ENCODE results near the gene SLC36A4.
A peak's percentile ranks its signal among the peaks of the same experiment; 100 is the strongest.
"Not testable (repeated sequence)": the region's sequence is repeated elsewhere in the genome, so short reads cannot be mapped to it uniquely, and the experiment has no call there.

SLC36A4 gene

DNA sequence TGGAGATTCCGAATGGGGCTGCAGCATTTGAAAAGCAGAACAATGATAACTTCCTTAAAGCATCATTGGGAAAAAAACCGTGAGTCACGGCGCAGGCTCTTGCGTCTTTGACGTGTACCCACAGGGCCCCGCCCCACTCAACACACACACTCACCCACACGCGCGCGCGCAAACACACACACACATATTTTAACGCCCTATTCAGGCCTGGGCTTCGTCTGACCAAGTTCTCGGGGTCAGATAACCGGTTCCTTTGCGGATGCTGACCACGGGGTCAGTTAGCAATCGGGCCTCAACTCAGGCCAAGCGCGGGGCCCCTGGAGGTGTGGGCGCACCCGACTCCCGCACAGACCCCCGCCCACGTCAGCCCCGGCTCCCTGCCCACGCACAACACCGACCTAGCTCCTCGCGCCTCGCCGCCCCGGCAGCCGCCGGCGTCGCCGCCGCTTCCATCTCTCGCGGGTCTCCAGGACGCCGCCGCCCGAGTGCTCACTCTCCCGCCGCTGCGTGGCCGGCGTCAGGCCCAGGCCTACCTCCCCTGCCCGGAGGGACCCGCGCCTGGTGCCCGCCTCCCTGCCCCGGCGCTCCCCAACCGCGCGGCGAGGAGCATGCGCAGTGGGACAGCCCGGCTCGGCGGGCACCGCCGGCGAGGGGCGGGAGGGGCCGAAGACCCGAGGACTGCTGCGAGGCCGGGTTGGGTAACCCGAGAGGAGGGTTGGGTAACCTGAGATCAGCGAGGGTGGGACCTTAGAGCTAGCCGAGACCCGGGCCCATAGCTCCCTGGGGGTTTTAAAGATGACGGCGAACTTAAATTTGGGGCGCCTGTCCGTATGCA, at the start of gene SLC36A4:
SLC36A4 (minus strand) TSS at position 612 of the 835 bp plus-strand sequence; CDS start at position 453, 159 bp downstream.
- DNase-seq: peak; percentile 49

DNA sequence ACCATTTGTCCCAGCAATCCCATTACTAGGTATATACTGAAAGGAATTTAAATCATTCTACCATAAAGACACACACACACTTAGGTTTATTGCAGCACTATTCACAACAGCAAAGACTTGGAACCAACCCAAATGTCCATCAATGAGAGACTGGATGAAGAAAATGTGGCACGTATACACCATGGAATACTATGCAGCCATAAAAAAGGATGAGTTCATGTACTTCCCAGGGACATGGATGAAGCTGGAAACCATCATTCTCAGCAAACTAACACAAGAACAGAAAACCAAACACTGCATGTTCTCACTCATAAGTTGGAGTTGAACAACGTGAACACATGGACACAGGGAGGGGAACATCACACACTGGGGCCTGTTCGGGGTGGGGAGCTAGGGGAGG, 49.0 kb upstream of the SLC36A4 start:
- DNase-seq: not testable (repeated sequence)

DNA sequence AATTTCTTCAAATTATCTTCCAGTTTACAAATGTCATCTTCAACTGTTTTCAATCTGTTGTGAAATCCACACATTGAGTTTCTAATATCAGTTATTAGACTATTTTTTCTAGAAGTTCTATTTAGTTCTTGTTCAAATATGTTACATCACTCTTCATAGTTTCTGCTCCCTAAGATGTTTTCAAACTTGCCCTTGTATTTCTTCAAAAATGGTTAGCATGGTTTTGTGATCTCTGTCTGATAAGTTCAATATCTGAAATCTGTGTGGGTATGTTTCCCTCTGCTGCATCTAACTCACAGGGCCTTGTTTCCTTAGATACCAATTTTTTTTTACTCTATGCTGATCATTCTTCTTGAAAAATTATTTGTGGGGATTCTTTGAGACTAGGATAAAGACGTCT, 46.2 kb upstream of the SLC36A4 start:
- DNase-seq: no peak

DNA sequence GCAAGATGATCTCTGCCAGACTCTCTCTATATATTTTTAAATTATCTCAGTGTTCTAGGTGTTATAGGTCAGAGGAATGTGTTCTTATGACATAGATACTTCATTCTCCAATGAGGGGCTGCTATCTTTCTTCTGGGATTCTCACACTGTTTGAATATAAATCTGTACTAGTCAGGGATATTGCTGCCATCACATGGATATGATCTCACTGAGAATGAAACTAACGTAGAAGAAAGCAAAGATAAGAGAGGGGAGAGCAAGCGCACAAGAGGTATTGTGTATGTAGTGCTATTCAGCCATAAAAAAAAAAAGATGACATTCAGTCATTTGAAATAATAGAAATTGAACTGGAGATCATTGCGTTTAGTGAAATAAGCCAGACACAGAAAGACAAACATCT, 42.2 kb upstream of the SLC36A4 start:
- DNase-seq: no peak

DNA sequence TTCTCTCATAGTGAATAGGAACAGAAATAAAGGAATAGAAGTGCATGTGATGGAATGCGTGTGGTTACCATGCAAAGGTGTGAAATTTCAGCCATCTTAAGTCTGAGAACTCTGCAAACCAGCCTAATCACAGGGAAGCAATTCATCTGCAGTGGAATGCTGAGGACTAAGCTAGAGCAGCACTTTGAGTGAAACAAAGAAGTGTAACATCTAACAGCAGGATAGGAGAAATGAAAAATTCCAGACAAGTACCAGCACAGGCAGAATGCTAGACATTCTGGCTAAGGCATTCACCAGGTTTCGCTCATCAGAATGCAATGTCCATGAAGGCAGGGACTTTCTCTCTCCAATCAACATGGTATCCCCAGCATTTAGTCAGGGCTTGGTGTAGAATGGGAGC, 41.2 kb upstream of the SLC36A4 start:
- no peak for DNase-seq

DNA sequence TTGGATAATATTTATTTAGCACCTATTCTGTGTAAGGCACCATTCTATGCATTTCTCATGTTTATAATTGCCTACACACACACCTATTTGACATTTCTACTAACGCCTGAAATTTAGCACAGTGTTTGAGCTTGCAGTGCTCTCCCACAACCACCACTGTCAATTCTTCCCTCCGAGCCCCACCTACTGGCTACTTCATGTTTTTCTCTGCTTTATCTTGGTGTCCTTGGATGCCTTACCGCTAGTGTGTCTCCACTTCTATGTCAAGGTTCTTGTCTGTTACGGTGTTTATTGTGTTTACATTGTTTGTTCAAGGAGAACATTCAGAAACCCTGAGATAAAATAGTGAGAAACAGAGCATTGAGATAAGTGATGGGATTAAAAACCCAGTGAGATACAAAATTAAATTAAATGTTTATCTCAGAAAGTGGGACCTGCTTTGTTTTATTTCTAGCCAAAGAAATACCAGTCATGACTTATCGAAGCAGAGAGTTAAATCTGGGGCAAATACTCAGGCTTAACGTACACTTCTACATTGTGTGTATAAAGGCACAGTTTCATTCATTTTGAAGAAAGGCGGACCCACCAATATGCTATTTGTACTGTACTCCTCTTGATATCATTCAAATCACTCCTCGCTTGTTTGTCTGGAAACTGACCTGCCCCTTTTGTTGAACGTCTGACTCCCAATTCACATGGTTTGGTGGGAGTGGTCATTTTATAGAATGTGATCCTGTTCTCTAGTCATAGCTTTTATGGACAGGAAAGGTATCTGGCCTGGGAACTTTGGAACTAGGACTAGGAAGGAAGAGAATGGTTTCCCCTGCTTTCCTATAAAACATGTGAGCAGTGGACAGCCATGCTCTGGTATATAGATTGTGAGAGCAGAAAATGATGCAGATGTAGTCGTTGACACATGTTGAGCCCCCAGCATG, 39.2 kb upstream of the SLC36A4 start:
- DNase-seq: no peak

DNA sequence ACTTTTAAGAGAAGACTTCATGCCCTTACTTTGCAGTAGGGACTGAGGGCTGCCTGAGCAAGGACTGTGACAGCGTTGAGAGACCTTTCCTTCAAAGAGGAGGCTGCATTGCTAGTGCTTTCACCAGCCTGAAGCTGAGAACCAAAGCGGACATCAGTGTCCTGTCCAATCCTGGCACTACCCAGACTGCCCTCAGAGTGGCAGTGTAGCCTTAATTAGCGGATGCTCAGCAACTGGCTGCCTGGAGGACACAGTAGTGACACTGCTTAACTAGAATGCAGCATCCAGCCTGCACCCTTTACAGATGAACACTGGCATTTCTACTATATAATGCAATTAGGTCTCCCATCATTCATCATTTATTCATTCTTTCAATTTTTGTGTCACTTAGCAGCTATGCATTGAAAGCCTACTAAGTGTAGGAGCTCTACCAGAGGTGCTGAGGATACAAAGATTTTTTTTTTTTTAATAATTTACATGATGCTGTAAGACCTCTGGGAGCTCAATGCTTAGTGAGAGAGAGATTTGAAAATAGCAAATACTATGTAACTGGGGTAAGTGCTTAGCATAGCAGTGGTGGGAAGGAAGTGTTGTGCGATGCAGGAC, 36.9 kb upstream of the SLC36A4 start:
- DNase-seq: peak; percentile 28

DNA sequence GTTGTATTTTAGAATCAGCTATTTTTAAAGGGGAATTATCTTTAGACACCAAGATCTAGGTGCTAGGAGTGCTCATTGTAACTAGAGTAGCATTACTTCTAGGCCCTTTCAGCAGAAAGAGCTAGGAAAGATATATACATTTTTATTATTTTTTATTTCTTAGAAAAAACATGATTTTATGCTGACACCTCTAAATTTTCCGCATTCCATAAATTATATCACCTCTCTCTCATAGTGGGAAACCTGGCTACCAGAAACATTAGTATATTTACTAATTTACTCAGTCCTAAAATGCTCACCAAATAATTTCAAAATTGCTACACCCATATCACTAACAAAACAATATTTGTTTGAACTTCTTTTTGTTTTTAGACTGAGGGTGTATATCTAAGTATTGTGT, 32.1 kb upstream of the SLC36A4 start:
- no peak for DNase-seq

DNA sequence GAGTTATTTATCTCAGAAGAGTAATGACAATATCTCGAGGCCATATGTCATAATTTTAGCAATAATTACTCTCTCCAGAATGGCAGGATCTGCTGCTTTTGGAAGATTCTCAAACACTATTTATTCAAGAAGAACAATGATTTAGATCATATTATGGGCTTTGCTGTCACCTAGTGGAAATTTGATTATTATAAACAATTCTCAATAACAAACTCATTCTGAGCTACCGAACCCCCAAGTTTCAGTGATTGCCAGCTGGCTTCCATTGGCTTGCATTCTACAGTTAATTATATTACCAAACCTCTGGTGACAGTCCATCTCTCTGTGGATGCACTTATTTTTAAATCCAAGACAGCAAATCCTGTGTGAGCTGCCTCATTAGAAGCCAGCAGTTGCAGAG, 27.9 kb upstream of the SLC36A4 start:
- no peak for DNase-seq

DNA sequence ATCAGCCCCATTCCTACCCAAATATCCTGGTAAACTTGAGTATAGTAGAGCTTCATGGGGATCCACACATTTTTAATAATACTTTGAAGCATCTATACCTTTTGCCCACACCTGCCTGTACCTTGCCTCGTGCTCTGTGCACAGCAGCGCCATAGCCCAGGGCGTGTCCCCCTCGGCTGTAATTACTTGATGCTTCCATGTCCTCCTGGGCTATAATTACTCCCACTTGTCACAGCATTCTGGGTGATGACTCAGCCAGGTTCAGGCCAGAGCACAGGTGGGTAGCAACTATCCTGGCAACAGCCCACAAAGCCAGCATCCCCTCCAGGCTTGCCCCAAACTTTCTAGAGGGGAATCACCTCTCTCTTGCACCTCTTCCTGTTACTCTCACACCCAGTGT, 23.7 kb upstream of the SLC36A4 start:
- no peak for DNase-seq

DNA sequence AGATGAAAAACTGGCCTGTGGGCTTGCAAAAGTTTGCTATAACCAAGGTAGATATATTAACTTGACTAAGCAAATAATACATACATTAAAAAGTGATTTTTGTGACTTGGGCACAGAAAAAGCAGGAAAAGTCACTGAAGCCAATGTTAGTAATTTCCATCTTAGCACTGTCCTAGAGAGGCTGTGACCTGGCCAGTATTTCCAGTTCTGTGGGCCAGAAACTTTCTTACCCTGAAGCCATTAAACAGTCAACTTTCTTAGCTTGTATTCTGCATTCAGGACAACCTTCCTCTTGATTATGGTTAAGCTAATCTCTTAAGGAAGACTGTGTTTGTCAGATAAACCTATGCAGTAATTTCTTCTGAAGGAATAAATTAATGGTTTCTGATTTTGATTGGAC, 22.3 kb upstream of the SLC36A4 start:
- DNase-seq: no peak

DNA sequence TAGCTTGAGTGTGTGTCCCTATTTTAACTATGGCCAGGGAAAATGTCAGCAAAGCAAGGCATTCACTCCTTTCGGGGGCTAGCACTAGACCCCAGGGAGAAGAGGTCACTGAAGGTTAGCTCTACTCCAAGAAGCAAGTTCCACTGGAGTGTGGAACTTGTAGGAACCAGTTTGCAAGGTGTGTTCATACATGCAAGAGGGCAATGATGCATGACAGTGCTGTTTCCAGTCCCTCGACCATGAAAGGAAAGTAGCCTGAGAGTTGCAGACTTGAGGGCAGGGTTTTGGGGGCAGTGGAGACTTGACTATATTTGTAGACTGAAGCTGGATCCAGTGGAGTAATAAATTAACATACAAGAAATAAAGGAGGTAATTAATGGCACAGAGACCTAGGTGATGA, 21.6 kb upstream of the SLC36A4 start:
- no peak for DNase-seq

DNA sequence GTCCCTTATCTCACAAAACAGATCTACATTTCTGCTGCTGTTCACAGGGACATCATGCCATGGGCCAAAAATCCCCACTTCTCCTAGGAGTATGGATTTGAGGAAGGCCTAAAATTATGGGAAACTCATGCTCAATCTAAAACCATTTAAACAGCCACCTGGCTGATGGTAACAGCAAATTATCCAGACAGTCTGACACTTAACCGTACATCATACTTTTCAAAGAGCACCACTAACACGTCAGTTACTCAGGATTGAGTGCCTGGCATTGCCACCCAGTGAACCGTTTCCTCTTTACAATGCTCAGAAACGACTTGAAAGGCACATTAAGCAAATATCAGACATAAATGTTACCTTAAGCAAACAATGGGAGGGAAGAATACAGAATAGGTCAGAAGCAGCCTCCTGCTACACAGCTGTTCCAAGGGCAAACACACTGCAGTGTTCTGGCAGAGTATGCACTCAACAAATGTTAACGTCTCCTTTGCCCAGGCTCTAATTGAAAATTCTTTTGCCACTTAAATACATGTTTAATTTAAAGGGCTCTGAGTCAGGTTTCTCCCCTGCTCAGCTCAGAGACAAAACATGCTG, 18.8 kb upstream of the SLC36A4 start:
- DNase-seq: no peak

DNA sequence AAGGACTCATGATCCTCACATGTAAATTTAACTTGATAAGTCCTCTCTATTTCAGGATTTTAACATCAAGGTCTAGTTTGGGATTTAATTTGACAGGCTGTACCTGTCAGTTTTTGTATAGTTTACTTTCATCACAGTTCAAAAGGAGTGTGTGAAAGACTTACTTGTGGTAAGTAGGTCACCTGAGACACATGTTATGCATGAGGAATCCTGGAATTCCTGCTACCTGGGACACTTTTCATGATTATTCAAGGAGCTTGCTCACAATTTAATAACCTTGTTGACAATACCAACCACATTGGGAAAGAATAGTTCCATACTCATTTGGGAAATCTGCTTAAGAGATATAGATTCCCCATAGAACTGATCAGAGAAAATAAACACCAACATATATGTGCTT, 15.8 kb upstream of the SLC36A4 start:
- DNase-seq: no peak

DNA sequence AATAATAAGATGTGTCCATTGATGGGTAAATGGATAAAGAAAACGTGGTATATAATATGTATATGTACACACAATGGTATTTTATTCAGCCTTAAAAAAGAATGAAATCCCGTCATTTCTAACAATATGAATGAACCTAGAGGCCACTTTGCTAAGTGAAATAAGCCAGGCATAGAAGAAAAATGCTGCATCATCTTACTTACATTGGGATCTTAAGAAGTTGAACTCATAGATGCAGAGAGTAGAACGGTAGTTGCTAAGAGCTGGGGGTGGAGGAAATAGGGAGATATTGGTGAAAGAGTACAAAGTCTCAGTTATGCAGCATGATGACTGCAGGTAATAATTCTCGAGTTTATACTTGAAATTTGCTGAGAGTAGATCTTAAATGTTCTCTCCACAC, 14.3 kb upstream of the SLC36A4 start:
- DNase-seq: no peak

DNA sequence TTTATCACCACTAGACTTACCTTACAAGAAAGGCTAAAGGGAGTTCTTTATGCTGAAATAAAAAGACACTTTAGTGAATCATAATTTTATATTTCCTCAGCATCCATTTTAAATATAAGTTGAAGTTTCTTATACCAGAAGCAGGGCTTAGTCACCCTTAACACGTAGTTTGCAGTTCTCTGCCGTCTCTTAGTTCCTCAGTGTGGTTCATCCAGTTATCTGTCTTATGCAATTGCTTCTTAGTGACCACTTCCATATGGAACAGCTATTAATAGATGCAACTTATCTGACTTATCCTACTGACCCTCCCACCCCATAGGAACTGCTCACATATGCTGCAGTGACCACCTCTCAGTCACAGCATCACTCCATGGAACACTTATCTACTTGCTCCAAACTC, 11.7 kb upstream of the SLC36A4 start:
- no peak for DNase-seq

DNA sequence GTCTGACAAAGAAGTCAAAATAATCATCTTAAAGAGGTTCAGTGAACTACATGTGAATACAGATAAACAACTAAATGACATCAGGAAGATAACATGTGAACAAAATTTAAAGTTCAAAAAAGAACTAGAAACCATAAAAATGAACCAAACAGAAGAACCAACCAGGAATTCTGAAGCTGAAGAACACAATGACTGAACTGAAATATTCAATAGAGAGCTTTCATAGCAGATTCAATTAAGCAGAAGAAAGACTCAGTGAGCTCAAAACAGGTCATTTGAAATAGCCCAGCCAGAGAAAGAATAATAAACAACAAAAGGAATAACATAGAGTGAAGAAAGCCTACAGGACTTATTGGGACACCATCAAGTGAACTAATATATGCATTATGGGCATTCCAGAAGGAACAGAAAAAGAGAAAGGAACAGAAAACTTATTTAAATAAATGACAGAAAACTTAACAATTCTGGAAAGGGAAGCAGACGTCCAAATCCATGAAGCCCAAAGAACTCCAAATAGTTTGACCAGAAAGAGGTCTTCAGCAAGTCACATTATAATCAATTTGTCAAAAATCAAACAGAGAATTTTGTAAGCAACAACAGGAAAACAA, 11.0 kb upstream of the SLC36A4 start:
- no peak for DNase-seq

DNA sequence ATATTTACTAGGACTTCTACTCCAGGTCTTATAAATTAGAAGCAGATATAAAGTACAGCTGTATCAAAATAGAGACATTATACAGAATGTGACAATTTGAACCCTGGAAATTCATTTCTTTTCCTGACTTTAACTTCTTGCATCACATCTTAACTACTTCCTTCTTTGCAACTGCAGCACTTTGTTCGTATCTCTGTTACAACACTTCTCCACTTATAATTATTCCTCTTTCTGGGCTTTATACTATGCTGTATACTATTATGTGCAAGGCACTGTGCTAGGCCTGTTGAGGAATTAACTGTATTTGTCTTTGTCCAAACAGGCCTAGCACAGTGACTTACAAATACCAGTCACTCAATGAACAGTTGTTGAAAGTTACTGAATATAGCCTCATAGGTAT, 1.8 kb upstream of the SLC36A4 start:
- DNase-seq: no peak

DNA sequence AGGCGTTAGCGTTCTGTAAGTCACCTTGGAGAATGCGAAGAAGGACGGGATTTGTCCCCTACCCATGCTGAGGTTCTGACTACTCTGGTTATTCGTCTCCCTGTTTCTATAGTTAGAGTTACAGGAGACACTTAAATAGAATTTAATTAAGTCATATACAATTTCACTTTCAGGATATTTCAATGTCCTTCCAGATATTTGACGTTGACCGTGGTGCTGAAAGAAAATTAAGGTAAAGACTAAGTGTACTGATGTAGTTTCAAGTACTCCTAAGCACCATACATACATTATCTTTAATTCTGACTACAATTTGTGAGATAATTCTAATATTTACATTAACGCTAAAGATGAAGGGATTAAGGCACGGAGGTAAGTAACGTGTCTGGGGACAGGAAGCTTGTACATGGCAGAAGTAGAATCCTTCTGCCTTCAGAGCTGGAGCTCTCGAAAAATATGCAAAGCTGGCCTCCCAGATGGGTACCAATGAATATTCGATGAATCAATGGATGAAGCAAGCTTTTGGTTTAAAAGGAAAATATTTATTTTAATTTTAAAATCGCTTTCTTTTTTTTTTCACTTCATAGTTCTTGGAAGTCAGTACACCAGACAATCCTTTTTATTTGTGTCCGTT, 539 bp upstream of the SLC36A4 start:
- no peak for DNase-seq

DNA sequence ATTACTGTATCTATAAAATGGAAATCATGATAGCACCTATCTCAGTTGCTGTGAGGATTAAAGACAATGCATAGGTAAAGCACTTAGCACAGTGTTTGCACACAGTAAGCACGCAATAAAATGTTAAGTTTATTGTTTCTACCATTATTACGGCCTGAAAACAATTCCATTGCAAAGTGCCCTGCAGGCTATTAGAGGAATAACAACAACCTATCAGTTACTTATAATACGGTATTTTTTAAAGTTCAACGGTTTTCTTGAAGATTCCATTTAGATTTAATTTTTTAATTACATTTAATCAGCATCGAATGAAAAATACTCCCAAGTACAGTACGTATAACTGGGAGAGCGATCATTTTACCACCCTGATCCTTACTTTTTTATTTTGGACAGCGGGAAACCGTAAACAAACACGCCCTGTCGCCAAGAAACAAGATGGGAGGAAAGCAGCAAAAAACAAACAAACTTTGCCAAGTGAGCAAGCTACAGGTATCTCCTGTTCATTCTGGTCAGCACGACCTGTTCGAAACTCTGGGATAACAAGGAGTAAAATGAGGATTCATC, 893 bp downstream of the SLC36A4 start:
- DNase-seq: no peak

DNA sequence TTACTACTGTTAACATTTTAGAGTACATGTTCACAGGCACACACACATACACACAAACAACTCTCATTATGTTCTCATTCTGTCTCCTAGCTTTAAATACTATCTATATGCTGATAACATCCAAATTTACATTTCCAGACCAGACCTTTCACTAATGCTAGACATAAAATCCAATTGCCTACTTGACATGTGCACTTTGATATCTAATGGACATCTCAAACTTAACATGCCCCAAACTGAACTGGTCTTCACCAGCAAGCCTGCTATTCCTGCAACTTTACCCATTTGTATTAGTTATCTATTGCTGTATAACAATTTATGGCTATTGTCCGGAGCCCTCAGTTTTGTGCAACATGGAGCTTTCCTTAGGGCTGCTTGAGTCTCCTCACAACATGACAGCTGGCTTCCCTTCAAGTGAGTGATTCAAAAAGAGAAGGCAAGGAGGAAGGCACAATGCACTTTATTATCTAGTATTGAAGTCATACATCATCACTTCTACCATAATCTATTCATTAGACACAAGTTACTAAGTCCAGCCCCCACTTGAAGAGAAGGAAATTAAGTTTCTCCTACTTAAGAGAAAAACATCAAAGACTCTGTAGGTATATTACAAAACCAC, 3.0 kb downstream of the SLC36A4 start:
- DNase-seq: no peak

Data from 8988T (cell line).